GM21367 (cell line): Measurements from ENCODE around the gene MYH11.
"Not testable (repeated sequence)": the region's sequence is repeated elsewhere in the genome, so short reads cannot be mapped to it uniquely, and the experiment has no call there.

Experiments
- ATAC-seq: cut with Tn5 transposase; IDR thresholded peaks from one replicate; pipeline ENCODE4 v1.9.1; 2021; ENCODE audit not compliant: unreplicated experiment

Gene MYH11

DNA sequence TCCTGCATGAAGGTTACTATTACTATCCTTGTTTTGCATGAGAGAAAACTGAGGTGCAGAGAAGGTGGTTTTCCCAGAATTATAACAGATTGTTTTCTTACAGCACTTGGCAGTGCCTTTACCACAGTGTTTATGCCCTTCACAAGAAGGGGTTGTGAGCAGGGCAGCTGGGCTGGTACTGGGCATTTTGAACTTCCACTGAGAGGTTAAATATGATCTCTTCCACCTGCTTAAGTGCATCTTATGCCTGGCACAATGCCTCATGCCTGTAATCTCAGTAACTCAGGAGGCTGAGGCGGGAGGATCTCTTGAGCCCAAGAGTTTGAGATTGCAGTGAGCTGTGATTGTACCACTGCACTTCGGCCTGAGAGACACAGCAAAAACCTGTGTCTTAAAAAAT is 170.5 kb downstream of the MYH11 start:
- ATAC-seq = no peak

DNA sequence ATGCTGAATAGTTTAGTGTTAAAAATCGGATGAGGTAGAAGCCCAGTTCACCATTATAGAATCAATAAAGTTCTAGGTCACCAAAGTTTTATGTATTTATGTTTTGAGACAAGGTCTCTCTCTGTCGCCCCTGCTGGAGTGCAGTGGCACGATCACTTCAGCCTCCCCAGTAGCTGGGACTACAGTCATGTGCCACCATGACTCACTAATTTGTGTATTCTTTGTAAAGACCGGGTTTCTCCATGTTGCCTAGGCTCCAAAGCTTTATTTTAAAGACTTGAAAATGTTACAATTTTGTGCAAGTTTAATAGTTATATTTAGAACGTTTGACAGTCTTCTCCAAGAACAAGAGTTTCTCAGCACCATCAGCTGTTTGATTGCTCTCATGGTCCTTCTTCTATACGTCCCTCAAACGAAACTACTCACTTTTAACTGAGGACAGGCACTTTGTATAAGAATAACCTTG is 174.7 kb downstream of the MYH11 start:
- ATAC-seq = no peak

DNA sequence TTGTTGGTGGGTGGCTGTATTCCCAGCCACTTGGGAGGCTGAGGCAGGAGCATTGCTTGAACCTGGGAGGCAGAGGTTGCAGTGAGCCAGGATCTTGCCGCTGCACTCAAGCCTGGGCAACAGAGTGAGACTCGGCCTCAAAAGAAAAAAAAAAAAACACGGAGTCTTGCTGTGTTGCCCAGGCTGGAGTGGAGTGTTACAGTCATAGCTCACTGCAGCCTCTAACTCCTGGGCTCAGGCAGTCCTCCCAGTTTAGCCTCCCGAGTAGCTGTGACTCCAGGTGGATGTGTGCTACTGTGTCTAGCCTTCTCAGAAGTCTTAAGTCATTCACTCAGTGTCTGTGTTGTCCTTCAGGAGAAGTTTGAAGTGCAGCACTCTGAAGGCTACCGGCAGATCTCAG is 179.4 kb downstream of the MYH11 start:
- no peak for ATAC-seq

DNA sequence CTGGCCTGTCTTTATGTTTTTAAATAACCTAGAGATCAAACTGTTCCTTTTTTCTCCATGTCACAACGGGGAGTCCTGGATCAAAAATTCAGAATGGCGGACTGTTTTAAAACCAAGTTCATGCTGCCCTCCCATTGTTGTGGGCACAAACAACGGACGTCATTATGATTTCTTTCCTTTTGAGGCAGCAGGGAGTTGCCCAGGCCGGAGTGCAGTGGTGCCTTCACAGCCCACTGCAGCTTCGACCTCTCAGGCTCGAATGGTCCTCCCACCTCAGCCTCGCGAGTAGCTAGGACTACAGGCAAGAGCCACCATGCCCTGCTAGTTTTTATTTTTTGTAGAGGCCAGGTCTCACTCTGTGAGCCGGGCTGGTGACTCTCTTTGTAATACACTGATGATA is 180.3 kb downstream of the MYH11 start:
- ATAC-seq = no peak

DNA sequence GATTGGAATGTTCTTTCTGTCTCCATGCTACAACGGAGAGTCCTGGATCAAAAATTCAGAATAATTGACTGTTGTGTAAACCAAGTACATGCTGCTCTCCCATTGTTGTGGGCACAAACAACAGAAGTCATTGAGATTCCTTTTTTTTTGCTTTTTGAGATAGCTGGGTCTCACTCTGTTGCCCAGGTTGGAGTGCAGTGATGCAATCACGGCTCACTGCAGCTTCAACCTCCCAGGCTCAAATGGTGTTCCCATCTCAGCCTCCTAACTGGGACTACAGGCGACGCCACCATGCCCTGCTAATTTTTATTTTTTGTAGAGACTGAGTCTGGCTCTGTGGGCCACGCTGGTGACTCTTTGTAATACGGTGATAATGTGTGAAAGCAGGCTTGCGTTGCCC is 182.3 kb downstream of the MYH11 start:
- no peak for ATAC-seq

DNA sequence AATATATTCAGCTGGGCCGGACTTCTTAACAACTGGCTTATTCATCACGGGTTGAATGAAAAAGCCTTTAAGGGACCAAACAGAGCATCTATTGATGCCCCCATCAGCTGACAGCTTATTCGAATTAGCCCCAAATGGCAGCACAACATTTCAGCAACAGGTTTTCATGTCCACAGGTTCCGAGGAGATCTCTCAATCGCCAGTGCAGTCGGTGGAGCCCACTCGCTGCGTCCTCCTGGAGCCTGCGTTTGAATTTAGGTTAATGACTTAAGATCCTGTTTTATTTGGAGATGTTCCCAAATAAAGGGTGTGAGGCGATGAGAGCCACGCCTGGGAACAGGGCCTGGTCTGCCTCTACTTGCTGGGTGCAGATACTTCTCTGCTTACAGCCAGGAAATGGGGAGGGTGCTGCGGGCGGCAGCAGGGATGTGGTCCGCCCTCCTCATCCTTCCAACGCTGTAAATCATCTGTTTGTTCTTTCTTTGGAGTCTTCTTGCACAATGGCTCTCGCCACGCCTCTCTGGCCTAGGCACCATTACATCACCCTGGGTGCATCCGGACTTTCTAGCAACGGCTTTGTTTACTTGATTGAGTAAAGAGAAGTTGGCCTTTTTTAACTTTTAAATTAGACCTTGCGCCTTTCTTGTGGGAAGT is 184.2 kb downstream of the MYH11 start:
- ATAC-seq = no peak

DNA sequence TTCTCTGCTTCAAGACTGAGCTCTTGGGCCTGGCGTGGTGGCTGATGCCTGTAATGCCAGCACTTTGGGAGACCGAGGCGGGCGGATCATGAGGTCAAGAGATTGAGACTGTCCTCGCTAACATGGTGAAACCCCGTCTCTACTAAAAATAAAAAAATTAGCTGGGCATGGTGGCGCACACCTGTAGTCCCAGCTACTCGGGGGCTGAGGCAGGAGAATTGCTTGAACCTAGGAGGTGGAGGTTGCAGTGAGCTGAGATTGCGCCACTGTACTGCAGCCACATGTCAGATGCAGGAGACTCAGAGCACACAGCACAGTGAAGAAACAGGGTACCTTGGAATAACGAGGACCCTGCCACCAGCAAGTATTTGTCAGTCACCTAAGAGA is 184.7 kb downstream of the MYH11 start:
- ATAC-seq = not testable (repeated sequence)

DNA sequence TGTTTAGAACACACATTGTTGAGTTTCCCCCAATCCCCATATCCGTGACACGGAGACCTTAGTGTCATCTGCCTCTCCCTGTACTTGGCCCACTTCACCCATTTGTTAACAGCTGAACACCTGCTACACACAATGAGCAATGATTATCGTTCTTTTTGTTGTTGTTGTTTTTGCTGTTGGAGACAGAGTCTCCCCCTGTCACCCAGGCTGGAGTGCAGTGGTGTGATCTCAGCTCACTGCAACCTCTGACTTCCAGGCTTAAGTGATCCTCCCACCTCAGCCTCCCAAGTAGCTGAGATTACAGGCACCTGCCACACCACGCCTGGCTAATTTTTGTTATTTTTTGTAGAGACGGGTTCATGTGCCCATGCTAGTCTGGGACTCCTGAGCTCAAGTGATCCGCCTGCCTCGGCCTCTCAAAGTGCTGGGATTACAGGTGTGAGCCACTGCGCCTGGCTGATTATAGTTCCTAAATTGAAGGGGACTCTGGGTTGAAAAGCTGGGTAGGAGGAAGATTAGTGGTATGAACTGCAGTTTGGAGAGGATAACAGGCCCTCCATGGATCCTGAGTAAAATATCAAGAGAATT is 185.2 kb downstream of the MYH11 start:
- ATAC-seq = no peak

DNA sequence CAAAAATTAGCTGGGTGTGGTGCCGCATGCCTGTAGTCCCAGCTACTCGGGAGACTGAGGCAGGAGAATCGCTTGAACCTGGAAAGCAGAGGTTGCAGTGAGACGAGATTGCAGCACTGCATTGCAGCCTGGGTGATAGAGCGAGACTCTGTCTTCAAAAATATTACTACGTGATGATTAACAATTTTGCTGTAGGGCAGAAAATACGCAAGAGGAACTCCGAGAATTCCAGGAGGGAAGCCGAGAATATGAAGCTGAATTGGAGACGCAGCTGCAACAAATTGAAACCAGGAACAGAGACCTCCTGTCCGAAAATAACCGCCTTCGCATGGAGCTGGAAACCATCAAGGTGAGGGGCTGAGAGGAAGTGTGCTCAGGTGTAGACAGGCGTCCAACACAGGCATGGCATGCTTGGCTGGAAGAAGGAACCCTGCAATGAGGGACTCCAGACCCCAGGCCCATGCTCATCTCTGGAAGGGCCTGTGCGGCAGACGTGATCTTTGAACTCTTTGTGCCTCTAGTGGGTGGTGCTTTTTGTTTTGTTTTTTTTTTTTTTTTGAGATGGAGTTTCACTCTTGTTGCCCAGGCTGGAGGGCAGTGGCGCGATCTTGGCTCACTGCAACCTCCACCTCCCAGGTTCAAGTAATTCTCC is 189.6 kb downstream of the MYH11 start:
- no peak for ATAC-seq

DNA sequence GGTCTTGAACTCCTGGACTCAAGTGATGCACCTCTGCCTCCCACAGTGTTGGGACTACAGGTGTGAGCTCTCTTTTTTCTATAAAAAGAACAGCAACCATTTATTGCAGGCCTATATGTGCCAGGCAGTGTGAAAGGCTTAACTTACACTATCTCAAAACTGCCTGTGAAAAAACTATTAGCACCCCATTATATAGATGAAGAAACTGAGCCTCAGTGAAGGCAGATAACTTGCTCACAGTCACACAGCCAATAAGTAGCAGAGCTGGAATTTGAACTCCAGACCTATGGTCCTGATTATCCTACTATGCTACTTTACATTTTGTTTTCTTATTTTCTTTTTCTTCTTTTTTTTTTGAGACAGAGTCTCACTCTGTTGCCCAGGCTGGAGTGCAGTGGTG is 191.7 kb downstream of the MYH11 start:
- no peak for ATAC-seq

DNA sequence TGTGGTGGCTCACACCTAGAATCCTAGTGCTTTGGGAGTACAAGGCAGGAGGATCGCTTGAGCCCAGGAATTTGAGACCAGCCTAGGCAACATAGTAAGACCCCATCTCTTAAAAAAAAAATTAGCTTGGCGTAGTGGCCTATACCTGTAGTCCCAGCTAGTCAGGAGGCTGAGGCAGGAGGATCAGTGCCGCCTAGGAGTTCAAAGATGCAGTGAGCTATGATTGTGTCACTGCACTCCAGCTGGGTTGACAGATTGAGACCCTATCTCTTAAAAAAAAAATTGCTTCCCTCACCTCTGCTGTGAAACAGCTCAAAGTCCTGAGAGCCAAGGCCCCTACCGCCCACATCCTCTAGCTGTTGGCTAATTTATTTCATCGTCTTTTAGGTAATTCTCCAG is 196.6 kb downstream of the MYH11 start:
- no peak for ATAC-seq

DNA sequence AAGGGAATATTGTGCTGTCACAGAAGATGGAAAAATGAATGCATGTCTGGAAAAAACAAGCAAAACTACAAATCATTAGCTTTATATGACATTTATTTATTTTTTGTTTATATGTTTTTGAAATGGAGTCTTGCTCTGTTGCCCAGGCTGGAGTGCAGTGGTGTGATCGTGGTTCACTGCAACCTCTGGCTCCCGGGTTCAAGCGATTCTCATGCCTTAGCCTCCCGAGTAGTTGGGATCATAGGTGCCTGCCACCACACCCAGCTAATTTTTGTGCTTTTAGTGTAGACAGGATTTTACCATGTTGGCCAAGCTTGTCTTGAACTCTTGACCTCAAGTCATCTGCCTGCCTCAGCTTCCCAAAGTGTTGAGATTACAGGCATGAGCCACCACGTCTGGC is 198.3 kb downstream of the MYH11 start:
- ATAC-seq = no peak

DNA sequence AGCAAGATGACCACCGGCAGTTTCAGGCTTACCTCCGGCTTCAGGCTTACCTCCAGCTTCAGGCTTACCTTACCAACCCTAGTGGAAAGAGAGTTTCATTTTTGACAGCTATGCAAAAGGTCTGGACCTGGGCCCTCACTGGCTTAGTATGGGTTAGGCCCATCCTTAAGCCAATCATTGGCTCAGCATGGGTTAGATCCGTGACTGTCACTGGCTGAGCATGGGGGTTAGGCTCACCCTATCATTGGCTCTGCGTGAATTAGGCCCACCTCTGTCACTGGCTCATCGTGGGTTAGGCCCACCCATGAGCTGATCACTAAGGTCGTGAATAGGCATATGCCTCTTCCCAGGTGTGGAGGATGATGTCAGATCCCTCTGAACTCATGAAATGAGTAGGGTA is 198.7 kb downstream of the MYH11 start:
- ATAC-seq = no peak

DNA sequence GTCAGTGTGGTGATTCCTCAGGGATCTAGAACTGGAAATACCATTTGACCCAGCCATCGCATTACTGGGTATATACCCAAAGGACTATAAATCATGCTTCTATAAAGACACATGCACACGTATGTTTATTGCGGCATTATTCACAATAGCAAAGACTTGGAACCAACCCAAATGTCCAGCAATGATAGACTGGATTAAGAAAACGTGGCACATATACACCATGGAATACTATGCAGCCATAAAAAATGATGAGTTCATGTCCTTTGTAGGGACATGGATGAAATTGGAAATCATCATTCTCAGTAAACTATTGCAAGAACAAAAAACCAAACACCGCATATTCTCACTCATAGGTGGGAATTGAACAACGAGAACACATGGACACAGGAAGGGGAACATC is 201.3 kb downstream of the MYH11 start:
- not testable (repeated sequence) for ATAC-seq

DNA sequence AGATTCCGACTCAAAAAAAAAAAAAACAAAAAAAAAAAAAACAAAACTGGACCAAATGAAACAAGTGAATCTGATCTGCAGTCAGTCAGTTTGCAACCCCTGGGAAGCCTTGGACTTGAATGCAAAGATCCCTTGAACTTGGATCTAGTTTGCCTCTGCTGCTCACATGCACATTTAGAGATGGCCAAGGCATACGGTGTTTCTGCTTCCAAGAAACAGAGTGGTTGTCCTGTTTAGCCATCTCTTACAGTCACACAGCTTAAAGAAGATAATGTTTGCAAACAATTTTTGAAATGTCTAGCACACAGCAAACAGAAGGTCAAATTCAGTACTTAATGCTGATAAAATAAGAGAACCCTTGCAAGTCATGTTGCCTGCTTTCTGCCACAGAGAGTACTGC is 202.2 kb downstream of the MYH11 start:
- no peak for ATAC-seq

DNA sequence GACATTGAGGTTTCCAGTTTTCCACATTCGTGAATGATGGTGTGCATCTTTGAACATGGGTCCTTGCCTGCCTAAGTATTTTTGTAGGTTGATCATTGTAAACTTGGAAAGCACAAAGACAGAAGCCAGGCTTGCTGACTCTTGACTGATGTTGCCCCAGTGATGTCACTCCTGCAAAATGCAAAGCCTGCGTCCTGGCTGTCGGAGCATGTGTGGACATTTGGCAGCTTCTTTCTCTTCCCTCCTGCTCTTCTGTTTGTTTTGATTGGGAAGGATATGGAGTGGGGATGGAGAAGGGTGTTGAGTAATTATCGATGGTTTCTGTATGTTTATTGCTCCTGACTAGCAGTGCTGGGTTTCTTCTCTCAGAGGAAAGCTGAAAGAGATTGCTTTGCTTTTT is 203.6 kb downstream of the MYH11 start:
- ATAC-seq = no peak
